GM04503 (cell line): ENCODE results near the gene NCK2.

Experiments
- DNase-seq: peaks from one replicate; pipeline ENCODE4 v3.0.0-alpha.2; 2012; ENCODE audit warnings: low read depth

The NCK2 gene

DNA sequence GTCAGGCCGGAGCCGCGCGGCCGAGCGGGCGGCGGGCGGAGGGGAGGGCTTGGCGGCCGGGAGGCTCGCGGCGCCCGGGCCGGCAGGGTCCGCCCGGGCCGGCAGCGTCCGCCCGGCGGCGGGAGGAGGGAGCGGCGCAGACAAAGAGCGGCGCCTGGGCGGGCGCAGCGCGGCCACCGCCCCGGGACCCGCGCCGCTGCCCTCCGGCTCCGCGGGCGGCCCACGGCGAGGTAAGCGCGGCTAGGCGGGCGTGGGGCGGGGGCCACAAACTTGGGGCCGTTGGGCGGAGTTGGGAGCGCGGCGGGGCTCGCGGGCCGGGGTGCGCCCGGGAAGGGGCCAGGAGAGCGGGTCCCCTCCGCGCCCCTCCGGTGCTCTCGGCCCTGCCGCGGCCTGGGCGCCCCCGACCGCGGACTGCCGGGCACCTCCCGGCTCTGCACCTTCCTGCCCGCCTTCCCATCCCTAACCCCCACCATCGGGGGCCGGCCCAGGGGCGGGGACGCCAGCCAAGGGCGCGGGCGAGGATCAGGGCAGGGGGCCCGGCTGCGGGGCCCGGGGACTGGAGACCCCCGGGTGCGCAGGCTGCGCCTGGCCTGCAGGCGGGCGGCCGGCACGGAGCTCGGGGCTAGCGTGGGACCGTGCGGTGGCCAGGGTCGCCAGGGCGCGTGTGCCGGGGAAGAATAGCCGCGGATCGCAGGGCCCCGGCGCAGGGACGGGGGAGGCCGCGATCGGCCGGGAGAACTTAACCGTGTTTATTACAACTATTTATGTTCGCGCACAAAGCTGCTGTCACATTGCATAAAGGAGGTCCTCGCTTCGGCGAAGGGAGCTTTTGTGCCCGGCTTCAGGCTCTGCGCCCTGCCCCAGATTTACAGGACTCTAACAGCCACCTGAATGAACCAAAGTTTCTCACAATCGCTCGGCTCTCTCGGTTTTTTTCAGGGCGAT lies at the start of gene NCK2:
Gene NCK2, plus strand, starts transcription at position 4 of the 945 bp plus-strand sequence. CDS start 110,152 bp downstream, outside the sequence.
- no peak for DNase-seq

DNA sequence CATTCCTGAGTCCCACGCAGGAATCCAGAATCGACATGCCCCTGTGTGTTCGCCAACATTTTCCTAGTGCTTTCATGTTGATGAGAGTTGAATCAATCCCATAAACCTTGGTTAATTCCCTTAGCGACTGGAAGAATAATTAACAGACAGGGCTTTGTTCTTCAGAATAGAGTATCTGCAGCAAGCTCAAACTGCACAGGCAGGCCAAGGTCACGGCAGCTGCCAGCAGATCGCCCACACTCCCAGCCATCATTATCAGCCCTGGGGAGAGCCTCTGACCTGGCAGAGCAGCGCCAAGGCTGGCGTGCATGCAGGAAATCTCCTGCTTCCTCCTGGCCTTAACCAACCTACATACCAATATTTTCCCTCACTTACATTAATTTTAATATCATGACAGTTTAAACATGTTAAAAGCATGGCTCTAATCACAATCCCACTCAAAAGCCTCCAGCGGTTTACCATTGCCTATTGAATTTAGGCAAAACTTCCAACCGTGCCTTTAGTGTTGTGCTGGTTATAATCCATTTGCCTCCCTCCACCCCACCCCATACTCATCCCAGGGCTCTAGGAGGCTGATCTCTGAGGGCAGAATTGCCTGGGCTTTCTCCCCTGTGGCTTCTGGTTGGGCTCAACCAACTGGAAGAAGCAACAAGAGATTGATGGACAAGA lies 46.8 kb upstream of the NCK2 start:
- no peak for DNase-seq

DNA sequence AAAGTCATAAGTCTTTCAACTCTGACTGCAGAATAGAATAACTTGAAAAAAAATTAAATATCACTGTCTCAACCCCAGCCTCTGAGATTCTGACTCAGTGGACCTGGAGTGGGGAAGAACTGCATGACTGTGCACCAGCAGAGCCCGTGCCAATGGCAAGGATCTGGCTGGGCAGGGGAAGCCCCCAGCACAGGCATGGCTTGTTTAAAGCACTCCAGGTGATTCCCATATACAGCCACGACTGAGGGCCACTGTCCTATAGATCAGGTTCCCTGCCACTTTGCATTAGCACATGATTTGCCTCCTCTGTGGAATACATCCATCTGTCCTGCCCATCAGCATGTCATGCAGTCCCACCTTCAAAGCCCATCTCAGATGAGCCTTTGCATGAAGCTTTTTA lies 45.9 kb upstream of the NCK2 start:
- no peak for DNase-seq

DNA sequence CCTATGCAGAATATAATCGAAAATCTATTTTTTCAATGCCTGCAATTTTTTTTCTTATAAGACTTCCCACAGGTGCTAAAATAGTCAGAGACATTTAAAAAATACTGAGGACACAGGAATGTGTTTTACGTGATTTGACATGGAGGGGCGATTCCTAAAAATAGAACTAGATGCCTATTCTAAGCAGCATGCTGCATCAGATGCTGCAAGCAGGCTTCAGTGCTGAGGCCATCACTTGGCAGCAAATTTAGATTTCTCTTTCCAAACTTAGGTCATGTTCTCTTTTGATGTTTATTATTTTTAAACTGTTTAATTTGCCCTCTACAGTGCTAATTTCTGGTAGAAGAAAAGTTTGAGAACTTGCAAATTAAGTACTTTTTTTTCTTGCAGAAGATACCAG lies 43.7 kb upstream of the NCK2 start:
- DNase-seq, result no peak

DNA sequence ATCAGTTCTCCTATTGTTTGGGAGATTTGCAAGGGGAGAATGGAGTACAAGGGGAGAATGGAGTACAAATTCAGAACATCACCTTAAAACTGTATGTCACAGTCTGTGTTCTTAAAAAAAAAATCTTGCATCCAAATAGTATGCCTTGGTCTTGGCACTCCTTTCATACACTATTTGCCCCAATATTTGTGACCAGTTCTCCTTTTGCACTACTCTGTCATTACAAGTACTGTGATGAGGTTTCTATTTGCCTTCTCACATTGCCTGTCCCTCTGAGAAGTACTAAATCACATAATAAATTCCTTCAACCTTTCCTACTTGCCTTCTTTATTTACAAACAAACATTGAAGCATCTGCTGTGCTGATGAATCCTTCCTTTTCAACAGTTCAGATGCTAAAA lies 36.0 kb upstream of the NCK2 start:
- DNase-seq, result no peak

DNA sequence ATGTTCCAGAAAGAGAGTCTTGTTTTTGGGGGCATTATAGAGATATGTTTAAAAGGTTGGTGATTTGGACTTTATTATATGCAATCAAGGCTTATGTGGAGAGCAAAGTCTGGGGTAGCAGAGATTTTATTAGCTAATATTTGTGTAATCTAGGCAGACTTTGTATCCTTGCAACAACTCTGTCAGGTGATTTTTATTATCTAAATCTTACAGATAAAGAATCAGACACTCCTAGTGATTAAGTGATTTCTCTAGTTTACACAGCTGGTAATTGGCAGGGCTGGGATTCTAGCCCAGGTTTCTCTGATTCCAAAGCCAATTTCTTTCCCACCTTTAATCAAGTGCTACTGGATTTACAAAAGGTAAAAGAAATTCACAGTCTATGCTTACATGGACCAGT lies 33.3 kb upstream of the NCK2 start:
- DNase-seq, result no peak

DNA sequence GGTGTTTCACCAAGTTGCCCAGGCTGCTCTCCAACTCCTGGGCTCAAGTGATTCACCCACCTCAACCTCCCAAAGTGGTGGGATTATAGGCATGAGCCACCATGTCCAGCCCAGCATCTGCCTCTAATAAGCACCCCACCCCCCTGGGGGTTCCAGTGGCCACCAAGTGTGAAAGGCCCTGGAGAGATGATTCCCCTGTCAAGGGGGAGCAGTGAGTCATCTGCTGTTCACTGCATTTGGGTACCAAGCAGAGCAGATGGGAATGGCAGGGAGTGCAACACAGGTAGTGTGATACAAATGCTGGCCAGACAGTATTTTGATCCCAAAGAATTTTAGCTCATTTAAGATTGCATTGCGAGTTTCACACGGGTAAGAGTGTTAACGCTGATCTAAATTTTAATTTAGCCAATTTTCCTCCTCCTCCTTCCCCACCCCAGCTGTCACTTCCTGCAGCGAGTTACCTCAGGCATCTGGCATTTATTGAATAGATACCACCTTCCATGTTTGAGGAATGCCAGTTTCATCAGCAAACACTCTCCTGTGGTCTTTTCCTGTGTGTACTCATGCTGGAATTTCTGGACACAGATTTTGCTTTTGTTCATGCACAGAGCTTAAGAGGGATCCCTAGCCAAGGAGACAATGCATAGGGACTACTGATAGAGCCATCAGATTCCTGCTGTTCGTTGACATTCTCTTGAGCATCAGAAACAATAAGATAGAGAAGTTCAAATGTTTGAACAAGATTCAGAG lies 32.4 kb upstream of the NCK2 start:
- DNase-seq, result no peak

DNA sequence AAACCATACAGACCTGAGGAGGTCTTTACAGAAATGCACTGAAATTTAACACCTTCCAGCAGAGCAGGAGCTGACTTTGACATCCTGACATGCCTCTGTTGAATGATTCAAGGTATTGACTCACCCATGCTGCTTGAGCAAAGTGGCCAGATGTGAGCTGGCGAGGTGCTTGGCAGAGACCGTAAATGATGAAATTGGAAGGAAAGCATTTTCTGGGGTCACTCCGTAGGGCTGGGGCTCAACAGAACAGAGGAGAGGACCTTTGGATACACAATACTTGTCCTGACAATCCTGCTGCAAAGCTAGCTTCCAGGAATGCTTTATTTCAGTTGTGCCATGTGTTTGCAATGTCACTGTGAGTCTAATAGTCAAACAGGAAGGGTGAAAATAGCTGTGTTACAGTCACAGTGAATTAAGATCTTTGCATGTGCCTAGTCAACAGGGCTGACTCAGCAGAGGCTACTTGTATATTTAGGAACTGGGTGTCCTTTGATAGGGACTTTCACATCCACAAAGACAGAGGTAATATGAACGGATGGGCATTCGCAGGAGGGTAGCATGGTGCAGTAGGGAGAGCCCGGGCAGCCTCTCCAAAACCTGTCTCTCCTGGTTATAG lies 31.6 kb upstream of the NCK2 start:
- peak; percentile 6 for DNase-seq

DNA sequence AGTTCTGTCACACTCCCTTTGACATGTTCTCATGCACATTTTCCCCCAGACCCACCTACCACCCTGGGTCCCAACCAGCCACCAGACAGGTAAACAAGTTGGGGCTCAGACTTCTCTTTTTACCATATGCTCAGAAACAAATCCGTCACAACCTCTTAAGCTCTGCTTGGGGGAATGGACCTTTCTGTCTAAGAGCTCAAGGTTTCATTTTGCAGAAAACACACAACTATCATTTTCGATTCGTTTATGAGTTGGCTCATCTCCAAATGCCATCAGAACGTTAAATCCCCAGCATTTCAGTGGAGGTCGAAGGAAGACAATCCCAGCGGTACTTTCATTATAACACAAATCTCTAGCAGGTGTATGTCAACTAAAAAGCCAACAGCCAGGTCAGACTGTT lies 30.6 kb upstream of the NCK2 start:
- DNase-seq, result no peak

DNA sequence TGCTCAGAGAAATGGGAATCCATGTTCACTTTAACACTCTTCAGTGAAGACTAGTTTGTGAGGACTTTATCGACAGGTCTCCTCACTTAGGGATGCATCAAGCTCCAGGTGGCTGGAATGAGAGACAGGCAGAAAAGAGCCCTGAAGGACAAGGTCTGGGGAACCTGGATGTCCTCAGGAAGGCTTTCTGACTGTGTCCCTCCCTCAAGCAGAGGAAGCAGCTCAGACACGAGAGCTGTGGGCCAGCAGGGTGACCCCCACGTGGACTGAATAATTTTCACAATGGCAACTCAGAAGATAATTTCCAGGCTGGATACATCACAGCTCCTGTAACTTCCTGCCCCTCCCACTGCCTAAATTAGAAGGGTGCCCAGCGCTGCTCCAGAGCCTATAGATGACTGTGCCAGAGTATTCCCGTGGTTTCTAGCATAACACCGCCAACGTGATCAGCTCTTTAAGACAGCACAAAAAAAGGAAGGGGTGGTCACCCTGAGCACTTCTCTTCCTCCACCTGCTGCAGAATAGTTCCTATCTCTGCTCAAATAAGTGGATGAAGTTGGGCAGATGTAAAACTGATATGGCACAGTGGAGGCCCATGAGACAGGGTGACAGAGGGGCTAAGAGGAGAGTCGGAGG lies 25.7 kb upstream of the NCK2 start:
- no peak for DNase-seq

DNA sequence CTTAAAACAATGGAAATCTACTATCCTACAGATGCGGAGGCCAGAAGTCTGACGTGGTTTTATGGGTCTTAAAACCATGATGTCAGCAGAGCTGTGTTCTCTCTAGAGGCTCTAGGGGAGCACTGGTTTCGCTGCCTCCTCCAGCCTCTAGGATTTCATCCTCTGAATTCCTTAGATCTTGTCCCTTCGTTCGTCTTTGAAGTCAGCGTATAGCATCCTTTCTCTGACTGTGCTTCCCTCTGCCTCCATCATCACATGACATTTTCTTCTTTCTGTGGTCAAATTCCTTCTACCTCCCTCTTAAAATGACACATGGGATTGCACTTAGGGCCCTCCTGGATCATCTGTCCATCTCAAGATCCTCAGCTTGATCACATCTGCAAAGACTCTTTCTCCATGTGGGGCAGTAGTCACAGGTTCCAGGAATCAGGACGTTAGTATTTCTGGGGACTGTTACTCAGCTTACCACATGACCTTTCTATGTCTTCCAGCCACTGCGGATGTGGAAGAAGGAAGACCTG lies 22.7 kb upstream of the NCK2 start:
- no peak for DNase-seq

DNA sequence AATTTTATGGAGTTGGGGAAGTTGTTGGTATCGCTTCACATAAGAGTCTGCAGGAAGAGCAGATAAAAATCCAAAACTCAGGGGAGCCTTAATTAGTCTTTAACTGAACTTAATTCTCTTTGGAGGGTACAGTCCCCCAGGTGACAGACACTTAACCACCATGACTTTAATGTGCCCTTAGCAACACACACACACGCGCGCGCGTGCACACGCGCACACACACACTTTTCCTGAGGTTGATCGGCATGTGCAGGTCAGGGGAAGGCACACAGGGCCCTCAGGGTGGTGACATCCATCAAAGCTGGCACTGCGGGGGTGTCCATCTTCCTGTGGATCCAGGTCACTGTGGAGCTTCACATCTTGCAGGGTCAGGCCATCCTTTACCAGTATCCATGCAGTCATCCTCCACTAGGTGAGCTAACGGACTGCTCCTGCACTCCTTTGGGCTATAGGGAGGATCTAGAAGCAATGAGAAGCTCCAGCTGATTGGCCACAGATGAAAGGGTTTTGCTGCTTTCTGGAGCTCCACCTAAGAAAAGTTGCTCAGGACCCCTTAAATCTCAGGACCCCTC lies 21.9 kb upstream of the NCK2 start:
- DNase-seq, result no peak

DNA sequence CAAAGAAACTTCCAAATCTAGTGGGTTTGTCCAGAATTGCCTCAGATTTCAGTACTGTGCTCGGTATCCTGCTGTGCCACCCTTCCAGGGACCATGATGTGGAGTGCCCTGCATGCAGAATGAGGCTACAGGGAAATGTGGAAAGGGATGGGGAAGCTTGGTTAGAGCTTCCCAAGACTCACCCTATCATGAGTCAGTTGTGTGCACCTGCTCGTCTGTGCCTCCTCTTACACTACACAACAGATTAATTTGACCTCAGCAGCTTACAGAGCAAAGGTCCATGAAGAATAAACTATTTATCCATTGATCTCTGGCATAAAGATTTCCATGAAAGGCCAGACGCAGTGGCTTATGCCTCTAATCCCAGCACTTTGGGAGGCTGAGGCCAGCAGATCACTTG lies 21.3 kb upstream of the NCK2 start:
- DNase-seq, result no peak

DNA sequence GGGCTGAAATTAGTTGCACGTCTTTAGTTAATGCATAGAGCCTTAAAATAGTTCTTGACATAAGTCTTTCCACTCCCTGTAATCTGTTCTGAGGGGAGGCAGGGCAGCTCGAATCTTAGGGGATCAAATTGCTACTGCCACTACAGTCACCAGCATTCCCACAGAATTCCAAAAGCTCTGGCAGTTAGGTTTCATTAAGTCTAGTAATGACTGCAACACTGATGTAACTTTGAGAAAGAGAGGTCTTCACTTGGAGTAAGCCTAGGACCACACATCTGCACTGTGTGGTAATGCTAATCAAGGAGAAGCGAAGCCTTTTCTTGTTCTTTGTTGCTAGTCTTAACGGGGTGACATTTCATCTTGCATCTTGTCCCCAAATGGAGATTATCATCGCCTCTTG lies 19.3 kb upstream of the NCK2 start:
- no peak for DNase-seq

DNA sequence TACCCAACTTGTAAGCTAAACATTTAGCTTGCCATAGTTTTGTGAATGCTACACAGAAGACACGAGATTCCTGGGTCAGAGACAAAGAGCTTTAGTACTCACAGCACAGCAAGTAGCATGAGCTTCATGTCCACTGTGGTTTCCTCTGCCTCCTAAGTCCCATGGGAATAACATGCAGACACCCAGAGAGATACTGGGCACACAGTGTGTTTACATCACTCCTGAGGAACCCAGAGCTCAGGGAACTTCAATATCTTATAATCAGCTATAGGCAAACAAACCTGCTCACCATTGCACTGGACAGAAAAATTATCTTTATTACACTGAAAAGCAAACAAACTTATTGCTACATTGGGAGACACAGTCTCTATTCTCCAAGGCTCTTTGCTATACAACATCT lies 14.5 kb upstream of the NCK2 start:
- DNase-seq, result no peak

DNA sequence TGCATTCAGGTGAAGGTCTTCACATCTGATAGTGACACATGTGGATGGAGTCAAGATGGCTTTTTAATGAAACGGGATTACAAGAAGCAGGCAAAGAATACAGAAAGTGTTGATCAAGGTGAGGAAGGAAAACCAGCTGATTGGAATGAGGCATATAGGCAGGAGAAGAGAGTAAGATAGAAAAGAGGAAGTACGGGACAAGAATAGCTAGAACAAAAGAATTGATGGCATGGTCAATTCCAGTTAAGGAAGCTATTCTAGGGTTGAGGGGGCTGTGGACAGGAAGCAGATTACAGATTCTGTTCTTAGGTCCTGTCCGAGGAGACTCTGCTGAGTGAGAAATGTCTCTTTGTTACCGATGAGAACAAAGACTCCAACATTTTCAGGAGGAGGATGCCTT lies 13.2 kb upstream of the NCK2 start:
- DNase-seq, result no peak

DNA sequence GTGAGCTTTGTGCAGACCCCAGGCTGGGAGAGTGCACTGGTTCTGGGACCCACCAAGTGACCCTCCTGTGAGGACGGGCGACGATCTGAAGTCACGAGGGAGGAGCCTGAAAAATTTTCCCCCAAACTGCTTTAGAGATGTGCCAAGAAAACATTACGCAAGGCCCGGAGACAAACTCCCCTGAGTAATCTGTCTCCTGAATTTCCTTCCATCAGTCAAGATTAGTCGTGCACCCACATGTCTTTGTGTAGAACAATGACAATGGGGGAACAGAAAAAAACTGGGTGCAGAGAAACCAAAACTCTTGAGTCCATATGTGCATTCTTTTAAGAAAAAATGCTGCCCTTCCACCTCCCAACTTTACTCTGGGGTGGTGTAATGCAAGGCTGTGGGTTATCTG lies 12.6 kb upstream of the NCK2 start:
- DNase-seq, result no peak

DNA sequence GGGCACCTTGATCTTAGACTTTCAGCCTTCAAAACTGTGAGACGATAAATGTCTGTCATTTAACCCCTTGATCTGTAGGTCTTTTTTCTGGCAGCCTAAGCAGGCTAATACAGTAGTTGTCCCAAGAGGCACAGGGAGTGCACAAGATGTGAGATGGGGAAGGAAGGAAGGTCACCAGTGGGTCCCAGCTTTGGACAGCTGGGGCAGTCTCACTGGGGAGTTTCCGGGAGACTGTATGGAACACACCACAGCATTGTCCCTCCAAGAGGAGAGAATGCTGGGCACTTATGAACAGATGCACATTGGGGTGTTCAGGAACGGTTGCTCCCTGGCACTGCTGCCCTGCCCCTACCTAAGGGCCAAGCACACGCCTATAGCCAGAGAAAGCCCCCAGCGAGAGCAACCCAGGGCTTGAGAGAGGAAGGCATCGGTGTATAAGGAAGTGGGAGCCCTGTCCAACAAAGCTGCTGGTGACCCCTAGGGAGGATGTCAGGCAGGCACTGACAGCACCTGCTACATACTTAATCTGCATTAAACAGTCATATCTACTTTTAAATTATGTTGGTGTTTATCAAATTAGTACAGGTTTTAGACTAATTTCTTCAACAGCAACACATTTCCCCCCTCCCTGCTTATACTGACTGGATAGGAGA lies 11.6 kb upstream of the NCK2 start:
- no peak for DNase-seq

DNA sequence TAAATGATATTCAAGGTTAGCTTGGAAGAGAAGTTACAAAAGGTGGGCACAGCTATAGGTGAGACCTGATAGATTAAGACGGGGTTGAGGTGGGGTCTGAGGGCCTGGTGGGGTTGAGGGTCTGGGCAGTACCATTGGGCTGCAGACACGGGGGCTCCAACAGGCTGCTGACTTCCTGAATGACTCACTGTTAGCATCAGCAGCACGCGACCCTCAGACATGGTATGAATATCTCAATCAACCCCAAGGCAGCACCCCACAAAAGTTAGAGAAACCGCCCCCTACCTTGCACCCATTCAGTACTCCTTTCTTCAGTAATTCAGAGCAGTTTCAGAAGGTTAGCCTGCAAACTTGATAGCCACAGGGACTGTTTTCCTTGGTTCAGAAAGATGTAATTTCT lies 10.8 kb upstream of the NCK2 start:
- no peak for DNase-seq

DNA sequence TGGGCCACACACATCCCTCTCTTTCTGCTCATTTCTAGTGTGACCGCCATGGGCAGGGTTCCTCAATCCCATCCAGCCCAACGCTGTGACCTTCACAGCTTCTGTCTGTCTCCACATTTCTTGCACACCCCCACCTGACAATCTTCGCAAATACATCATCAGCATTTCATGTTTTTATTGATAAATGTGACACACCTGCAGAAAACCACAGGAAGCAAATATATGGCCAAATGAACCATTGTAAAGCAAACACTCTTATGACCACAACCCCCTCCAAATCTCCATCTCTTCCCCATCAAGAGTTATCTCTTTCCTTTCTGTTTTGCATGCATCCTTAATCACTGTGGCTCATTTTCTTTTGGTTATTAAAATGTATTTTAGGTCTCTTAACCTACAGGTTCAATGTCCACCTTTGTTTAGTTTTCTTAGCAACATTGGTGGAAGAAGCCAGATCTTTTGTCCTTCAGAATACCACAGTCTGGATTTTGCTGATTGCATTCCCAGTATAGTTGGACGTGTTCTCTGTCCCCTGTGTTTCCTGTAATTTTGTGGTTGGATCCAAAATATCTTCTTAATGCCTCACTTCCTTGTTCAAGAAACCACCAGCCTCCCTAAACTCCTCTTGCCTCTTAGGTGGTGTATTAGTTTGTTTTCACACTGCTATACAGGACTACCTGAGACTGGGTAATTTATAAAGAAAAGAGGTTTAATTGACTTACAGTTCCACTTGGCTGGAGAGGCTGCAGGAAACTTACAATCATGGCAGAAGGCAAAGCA lies 9.8 kb upstream of the NCK2 start:
- DNase-seq, result peak; percentile 46
